ENCODE results near the gene ALG9. TPM values are rescaled to one million over a fixed set of nuclear protein-coding genes. Genes with fewer than 3 reads are reported as not detected.

ALG9 gene
- total RNA-seq, 1 experiment from 2014 or later = 28.8 TPM

GRCh38 chr11:111835665-111836064 lies 35.7 kb downstream of the ALG9 start:
- H3K27me3 Mint-ChIP-seq (ENCODE audit: insufficient read depth, unreplicated experiment) = no peaks in the 10 kb centered on the region
- H3K4me3 Mint-ChIP-seq (ENCODE audit: unreplicated experiment) = no peak overlapping the region
- H3K4me1 Mint-ChIP-seq (ENCODE audit: insufficient read depth, unreplicated experiment) = no peaks in the 10 kb centered on the region
- no peak for TF ChIP-seq CTCF (IDR thresholded peaks at IDR 0.05; ENCODE audit: unreplicated experiment)
- no peak overlapping the region for H3K27ac Mint-ChIP-seq (ENCODE audit: low read depth, unreplicated experiment)
- BruUV-seq (replicated peaks) = no TSS peak
- ChIA-PET POLR2A (no interaction called here), CTCF (interaction anchor here (1.5 to 1.7 kb wide), 2 partner anchors 29 to 380 kb away, joined by 4 read pairs; no protein-coding TSS in a partner anchor)
- no peaks in the 10 kb centered on the region for H3K9me3 Mint-ChIP-seq (ENCODE audit: unreplicated experiment)
- intact Hi-C loops (cut with micrococcal nuclease) = no loop called here
- H3K36me3 Mint-ChIP-seq (ENCODE audit: insufficient read depth, unreplicated experiment) = peaks cover 44% of the 10 kb centered on the region
- no peak for DNase-seq (ENCODE audit: unreplicated experiment)

GRCh38 chr11:111834432-111835163 lies 36.8 kb downstream of the ALG9 start:
- no TSS peak for BruUV-seq (replicated peaks)
- no peak for TF ChIP-seq CTCF (IDR thresholded peaks at IDR 0.05; ENCODE audit: unreplicated experiment)

GRCh38 chr11:111833524-111833923 lies 37.9 kb downstream of the ALG9 start:
- TF ChIP-seq CTCF (IDR thresholded peaks at IDR 0.05; ENCODE audit: unreplicated experiment) = peak; percentile 12
- ChIA-PET POLR2A (interaction anchor here (1.3 to 1.4 kb wide), 2 partner anchors 10 to 52 kb away, joined by 3 read pairs; no protein-coding TSS in a partner anchor), CTCF (interaction anchor here (0.7 to 1.7 kb wide), 8 partner anchors 9 to 380 kb away, joined by 3 to 9 read pairs (median 4); no protein-coding TSS in a partner anchor)
- H3K4me1 Mint-ChIP-seq (ENCODE audit: insufficient read depth, unreplicated experiment) = no peaks in the 10 kb centered on the region
- H3K36me3 Mint-ChIP-seq (ENCODE audit: insufficient read depth, unreplicated experiment) = peaks cover 37% of the 10 kb centered on the region
- intact Hi-C loops (cut with micrococcal nuclease) = no loop called here
- H3K27ac Mint-ChIP-seq (ENCODE audit: low read depth, unreplicated experiment) = no peak overlapping the region
- no peak overlapping the region for H3K4me3 Mint-ChIP-seq (ENCODE audit: unreplicated experiment)
- H3K27me3 Mint-ChIP-seq (ENCODE audit: insufficient read depth, unreplicated experiment) = no peaks in the 10 kb centered on the region
- DNase-seq (ENCODE audit: unreplicated experiment) = no peak
- BruUV-seq (replicated peaks) = no TSS peak
- H3K9me3 Mint-ChIP-seq (ENCODE audit: unreplicated experiment) = no peaks in the 10 kb centered on the region

More at GRCh38 chr11:111834432-111835163, 36.8 kb downstream of the ALG9 start:
- ChIA-PET CTCF (interaction anchor here (0.6 to 1.7 kb wide), 4 partner anchors 27 to 1782 kb away, joined by 3 to 4 read pairs (median 4); no protein-coding TSS in a partner anchor), POLR2A (interaction anchor here (0.8 to 1.3 kb wide), 3 partner anchors 8 to 34 kb away, joined by 3 to 4 read pairs (median 4); no protein-coding TSS in a partner anchor)
- Mint-ChIP-seq H3K27ac (ENCODE audit: low read depth, unreplicated experiment) (no peak overlapping the region), H3K4me3 (ENCODE audit: unreplicated experiment) (no peak overlapping the region), H3K36me3 (ENCODE audit: insufficient read depth, unreplicated experiment) (peaks cover 44% of the 10 kb centered on the region), H3K27me3 (ENCODE audit: insufficient read depth, unreplicated experiment) (no peaks in the 10 kb centered on the region), H3K4me1 (ENCODE audit: insufficient read depth, unreplicated experiment) (no peaks in the 10 kb centered on the region), H3K9me3 (ENCODE audit: unreplicated experiment) (no peaks in the 10 kb centered on the region)
- intact Hi-C loops (cut with micrococcal nuclease) = no loop called here
- DNase-seq (ENCODE audit: unreplicated experiment) = no peak

GRCh38 chr11:111829185-111829968 lies 42.0 kb downstream of the ALG9 start:
- H3K27me3 Mint-ChIP-seq (ENCODE audit: insufficient read depth, unreplicated experiment) = no peaks in the 10 kb centered on the region
- BruUV-seq (replicated peaks) = no TSS peak
- H3K4me3 Mint-ChIP-seq (ENCODE audit: unreplicated experiment) = no peak overlapping the region
- ChIA-PET CTCF (interaction anchor here (0.6 to 1.1 kb wide), 3 partner anchors 13 to 52 kb away, joined by 3 to 5 read pairs (median 3); no protein-coding TSS in a partner anchor), POLR2A (interaction anchor here (0.8 kb wide), 1 partner anchor 63 kb away, joined by 3 read pairs; the partner anchor contains the start of gene PPP2R1B)
- no peak overlapping the region for H3K27ac Mint-ChIP-seq (ENCODE audit: low read depth, unreplicated experiment)
- H3K4me1 Mint-ChIP-seq (ENCODE audit: insufficient read depth, unreplicated experiment) = no peaks in the 10 kb centered on the region
- H3K36me3 Mint-ChIP-seq (ENCODE audit: insufficient read depth, unreplicated experiment) = peaks cover 21% of the 10 kb centered on the region
- DNase-seq (ENCODE audit: unreplicated experiment) = no peak
- intact Hi-C loops (cut with micrococcal nuclease) = no loop called here
- no peak for TF ChIP-seq CTCF (IDR thresholded peaks at IDR 0.05; ENCODE audit: unreplicated experiment)
- H3K9me3 Mint-ChIP-seq (ENCODE audit: unreplicated experiment) = no peaks in the 10 kb centered on the region
